Uterus (tissue), 4 donors: ENCODE measurements around the gene SGMS1. TPM values are rescaled to one million over a fixed set of nuclear protein-coding genes. Genes with fewer than 3 reads are reported as not detected.
"Not testable (repeated sequence)": the region's sequence is repeated elsewhere in the genome, so short reads cannot be mapped to it uniquely, and the experiment has no call there.

Experiments
- DNase-seq, 2 donors: peaks; one replicate each; pipeline ENCODE4 v3.0.0-alpha.2; 2019 to 2020
- H3K27ac ChIP-seq, 2 donors: fragments of 200-600 bp; sonication (generic); 1 replicate in 1 of 2; 2 replicates in 1 of 2; pipeline ENCODE4 v1.5.1; 2016 to 2018
- H3K27me3 ChIP-seq, 2 donors: fragments of 200-600 bp; sonication (generic); one replicate each; pipeline ENCODE4 v1.5.1; 2018 to 2019; ENCODE audit warnings: control low read depth in 1 of 2
- H3K36me3 ChIP-seq, 2 donors: fragments of 200-600 bp; sonication (generic); one replicate each; pipeline ENCODE4 v1.5.1; 2019; ENCODE audit warnings: control low read depth in 1 of 2
- H3K4me1 ChIP-seq, 2 donors: fragments of 200-600 bp; sonication (generic); one replicate each; pipeline ENCODE4 v1.5.1; 2018 to 2019; ENCODE audit warnings: control low read depth in 1 of 2
- H3K4me3 ChIP-seq, 2 donors: fragments of 200-600 bp; sonication (generic); 1 replicate in 1 of 2; 2 replicates in 1 of 2; pipeline ENCODE4 v1.5.1; 2018 to 2019; ENCODE audit warnings: mild to moderate bottlenecking in 1 of 2
- H3K9me3 ChIP-seq, 2 donors: fragments of 200-600 bp; sonication (generic); one replicate each; pipeline ENCODE4 v1.5.1; 2019; ENCODE audit warnings: control low read depth in 1 of 2
- POLR2A ChIP-seq, 2 donors: fragments of 450-650 bp; IDR thresholded peaks; one replicate each; pipeline ENCODE4 v1.6.1; 2016; ENCODE audit warnings: antibody characterized with exemption in 2 of 2, mild to moderate bottlenecking in 1 of 2, moderate library complexity in 1 of 2
- intact Hi-C: fragments of 100-400 bp; cut with DNase I; formaldehyde crosslinking; loops from one replicate; pipeline ENCODE4 v1.15.1; 2023; ENCODE audit warnings: low total_unique reads
- total RNA-seq, 4 donors: library from RNA; depleted of rRNA in 3 of 4; stranded (reverse); fragments of >200 nt in 3 of 4; gene quantifications; one replicate each; pipeline versions ENCODE4 v1.1.0 to v1.2.4, GENCODE V29; 2014 to 2023
- TF ChIP-seq, protein P1 (sequence below), 4 experiments: fragments of 200-600 bp in 2 of 4; fragments of 450-650 bp in 2 of 4; sonication (generic) in 2 of 4; IDR thresholded peaks; one replicate each; pipeline ENCODE4 v1.5.1; 2016 to 2019; ENCODE audit warnings: antibody characterized with exemption in 4 of 4, mild to moderate bottlenecking in 2 of 4, moderate library complexity in 1 of 4
- donor health status: DM: yes; HTN: yes; CAD: no.

The SGMS1 gene
- total RNA-seq, 4 donors from 2014 or later = 38.0 to 102 (median 57.7) TPM

GRCh38 chr10:50508315-50509051 lies 115.3 kb downstream of the SGMS1 start:
- Histone ChIP-seq H3K4me1 (no peaks in the 10 kb centered on the region), H3K9me3 (no peaks in the 10 kb centered on the region), H3K27me3 (no peaks in the 10 kb centered on the region), H3K36me3 (no peaks in the 10 kb centered on the region), H3K27ac (no peak overlapping the region), H3K4me3 (no peak overlapping the region)
- no peak for TF ChIP-seq POLR2A (IDR thresholded peaks at IDR 0.05)
- TF ChIP-seq, protein P1, sequence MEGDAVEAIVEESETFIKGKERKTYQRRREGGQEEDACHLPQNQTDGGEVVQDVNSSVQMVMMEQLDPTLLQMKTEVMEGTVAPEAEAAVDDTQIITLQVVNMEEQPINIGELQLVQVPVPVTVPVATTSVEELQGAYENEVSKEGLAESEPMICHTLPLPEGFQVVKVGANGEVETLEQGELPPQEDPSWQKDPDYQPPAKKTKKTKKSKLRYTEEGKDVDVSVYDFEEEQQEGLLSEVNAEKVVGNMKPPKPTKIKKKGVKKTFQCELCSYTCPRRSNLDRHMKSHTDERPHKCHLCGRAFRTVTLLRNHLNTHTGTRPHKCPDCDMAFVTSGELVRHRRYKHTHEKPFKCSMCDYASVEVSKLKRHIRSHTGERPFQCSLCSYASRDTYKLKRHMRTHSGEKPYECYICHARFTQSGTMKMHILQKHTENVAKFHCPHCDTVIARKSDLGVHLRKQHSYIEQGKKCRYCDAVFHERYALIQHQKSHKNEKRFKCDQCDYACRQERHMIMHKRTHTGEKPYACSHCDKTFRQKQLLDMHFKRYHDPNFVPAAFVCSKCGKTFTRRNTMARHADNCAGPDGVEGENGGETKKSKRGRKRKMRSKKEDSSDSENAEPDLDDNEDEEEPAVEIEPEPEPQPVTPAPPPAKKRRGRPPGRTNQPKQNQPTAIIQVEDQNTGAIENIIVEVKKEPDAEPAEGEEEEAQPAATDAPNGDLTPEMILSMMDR (IDR thresholded peaks at IDR 0.05) = no peak
- DNase-seq = no peak
- intact Hi-C loops = no loop called here

DNA sequence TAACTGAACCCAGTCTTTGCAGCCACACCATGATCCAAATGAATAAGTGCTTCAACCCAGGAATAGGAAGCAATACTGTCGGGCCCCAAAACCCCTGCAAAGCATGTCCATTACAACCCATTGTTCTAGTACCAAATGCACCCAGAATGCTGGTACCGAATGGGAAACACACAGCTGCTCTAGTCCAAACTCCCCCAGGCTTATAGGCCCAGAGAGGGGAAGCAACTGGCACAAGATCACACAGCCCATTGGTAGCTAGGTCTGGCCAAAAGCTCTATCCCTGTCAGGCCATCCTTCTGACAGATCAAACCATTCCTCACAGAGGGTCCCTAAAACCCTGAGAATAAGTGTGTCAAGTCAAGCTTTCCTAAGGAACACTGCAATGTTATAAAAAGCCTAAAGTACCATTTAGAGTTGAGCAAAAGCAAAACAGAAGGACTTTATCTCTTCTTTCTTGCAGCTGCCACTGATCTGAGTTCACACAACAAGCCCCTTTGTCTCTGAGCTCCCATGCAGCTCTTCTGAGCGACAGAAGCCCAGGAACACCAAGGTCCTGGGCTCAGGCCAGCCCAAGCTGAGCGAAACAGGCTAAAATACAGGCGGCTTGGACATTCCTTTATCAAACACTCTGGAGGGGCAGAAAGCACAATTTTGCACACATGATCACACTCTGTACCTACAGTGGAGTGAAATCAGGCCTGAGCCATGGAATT lies 116.7 kb downstream of the SGMS1 start:
- H3K36me3 ChIP-seq = no peaks in the 10 kb centered on the region
- H3K9me3 ChIP-seq = no peaks in the 10 kb centered on the region
- intact Hi-C loops = no loop called here
- no peaks in the 10 kb centered on the region for H3K4me1 ChIP-seq
- no peaks in the 10 kb centered on the region for H3K27me3 ChIP-seq
- no peak for TF ChIP-seq POLR2A (IDR thresholded peaks at IDR 0.05)
- TF ChIP-seq, protein P1 (IDR thresholded peaks at IDR 0.05) = no peak
- no peak overlapping the region for H3K27ac ChIP-seq
- no peak for DNase-seq
- H3K4me3 ChIP-seq = no peak overlapping the region

DNA sequence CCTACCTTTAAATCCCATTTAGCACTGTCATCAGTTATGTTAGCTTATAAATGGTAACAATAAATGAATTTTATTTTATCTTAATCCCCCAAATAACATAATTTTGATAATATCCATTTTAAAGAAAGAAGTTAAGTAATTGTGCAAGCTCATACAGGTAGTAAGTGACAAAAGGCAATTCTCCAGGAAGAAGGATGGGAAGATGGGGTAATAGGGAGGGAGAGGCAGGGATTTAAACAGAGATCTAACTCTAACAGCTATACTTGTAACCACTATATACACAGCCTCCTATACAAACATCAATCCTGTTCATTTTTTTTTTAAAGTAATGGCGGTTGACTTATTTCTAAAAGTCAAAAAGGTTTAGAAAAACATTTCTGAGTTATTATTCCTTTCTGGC lies 119.4 kb downstream of the SGMS1 start:
- no peak for DNase-seq
- TF ChIP-seq, protein P1 (IDR thresholded peaks at IDR 0.05) = no peak
- no peak for TF ChIP-seq POLR2A (IDR thresholded peaks at IDR 0.05)
- Histone ChIP-seq H3K4me1 (peaks cover 0 to 5% of the 10 kb centered on the region in 2 donors), H3K27me3 (no peaks in the 10 kb centered on the region), H3K4me3 (no peak overlapping the region), H3K36me3 (no peaks in the 10 kb centered on the region), H3K27ac (no peak overlapping the region), H3K9me3 (no peaks in the 10 kb centered on the region)
- intact Hi-C loops = no loop called here

DNA sequence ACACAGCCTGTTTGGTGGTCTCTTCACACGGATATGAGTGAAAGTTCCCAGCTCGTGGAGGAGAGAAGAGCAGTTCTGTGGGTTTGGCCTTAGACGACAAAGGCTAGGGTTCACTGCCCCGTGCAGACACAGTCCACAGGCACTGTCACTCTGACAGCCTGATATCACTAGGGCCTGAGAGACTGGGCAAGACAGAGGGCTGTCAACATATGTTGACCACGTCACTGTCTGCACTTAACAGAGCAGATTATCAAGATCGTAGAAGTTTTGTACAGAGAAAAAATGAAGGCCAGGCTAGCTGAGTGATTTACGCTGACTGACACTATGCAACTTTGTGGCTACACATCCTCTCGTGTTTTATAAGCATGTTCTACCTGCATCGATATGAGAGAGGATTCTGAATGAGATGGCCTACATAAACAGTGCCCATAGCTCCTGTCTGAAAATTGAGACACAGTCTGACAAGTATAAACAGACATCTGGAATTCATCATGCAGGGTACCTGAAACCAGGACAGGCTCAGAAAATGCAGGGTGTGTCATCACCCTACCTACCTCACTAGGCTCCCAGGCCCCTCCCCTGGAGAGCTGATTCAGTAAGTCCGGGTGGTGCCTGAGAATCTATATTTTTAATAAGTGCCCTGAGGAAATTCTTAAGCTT lies 120.0 kb downstream of the SGMS1 start:
- no peaks in the 10 kb centered on the region for H3K36me3 ChIP-seq
- no peak overlapping the region for H3K27ac ChIP-seq
- no peak for TF ChIP-seq POLR2A (IDR thresholded peaks at IDR 0.05)
- TF ChIP-seq, protein P1 (IDR thresholded peaks at IDR 0.05) = no peak
- no peaks in the 10 kb centered on the region for H3K9me3 ChIP-seq
- no peak for DNase-seq
- no peak overlapping the region for H3K4me3 ChIP-seq
- intact Hi-C loops = no loop called here
- no peaks in the 10 kb centered on the region for H3K27me3 ChIP-seq
- peaks cover 0 to 5% of the 10 kb centered on the region in 2 donors for H3K4me1 ChIP-seq

DNA sequence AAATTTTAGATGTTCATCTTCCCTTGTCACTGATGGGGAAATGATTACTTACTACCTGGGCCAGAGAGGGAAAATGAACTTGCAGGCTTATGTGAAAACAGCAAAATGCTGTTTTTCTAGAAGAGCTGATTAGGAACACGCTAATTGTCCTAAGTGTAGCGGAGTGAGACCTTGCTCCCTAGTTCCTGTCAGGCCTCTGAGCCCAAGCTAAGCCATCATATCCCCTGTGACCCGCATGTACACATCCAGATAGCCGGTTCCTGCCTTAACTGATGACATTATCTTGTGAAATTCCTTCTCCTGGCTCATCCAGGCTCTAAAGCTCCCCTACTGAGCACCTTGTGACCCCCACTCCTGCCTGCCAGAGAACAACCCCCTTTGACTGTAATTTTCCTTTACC lies 120.6 kb downstream of the SGMS1 start:
- intact Hi-C loops, H3K36me3 ChIP-seq, H3K9me3 ChIP-seq, DNase-seq, H3K27ac ChIP-seq, H3K27me3 ChIP-seq, H3K4me1 ChIP-seq, H3K4me3 ChIP-seq: not testable (repeated sequence)
